LNCAP (cell line): ENCODE data around the gene SLFN13.

ENCODE experiments used
- TF ChIP-seq, protein P1 (sequence below): fragments of 450-650 bp; IDR thresholded peaks from 2 replicates; pipeline ENCODE4 v1.5.1; 2017; ENCODE audit warnings: mild to moderate bottlenecking

Gene SLFN13

DNA sequence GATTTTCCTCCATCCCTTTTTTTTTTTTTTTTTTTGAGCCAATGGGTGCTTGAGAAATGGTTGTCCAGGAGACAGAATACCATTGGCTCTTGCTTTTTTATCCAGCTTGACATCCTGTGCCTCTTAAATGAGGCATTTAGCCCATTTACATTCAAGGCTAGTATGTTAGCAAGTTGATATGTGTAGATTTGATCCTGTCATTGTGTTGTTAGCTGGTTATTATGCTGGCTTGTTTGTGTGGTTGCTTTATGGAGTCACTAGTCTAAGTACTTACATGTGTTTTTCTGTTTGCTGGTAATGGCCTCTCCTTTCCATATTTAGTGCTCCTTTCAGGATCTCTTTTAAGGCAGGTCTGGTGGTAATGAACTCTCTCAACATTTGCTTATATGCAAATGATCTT lies 61.1 kb downstream of the SLFN13 start:
- TF ChIP-seq, protein P1, sequence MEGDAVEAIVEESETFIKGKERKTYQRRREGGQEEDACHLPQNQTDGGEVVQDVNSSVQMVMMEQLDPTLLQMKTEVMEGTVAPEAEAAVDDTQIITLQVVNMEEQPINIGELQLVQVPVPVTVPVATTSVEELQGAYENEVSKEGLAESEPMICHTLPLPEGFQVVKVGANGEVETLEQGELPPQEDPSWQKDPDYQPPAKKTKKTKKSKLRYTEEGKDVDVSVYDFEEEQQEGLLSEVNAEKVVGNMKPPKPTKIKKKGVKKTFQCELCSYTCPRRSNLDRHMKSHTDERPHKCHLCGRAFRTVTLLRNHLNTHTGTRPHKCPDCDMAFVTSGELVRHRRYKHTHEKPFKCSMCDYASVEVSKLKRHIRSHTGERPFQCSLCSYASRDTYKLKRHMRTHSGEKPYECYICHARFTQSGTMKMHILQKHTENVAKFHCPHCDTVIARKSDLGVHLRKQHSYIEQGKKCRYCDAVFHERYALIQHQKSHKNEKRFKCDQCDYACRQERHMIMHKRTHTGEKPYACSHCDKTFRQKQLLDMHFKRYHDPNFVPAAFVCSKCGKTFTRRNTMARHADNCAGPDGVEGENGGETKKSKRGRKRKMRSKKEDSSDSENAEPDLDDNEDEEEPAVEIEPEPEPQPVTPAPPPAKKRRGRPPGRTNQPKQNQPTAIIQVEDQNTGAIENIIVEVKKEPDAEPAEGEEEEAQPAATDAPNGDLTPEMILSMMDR = no peak
